ENCODE data around the gene KHDC3L. TPM values are rescaled to one million over a fixed set of nuclear protein-coding genes. Genes with fewer than 3 reads are reported as not detected.

KHDC3L gene
- total and polyA plus RNA-seq, 2 of the 13 experiments (the other 11 are each of a cell fraction or from before 2014, with no cell fraction given) = not detected

DNA sequence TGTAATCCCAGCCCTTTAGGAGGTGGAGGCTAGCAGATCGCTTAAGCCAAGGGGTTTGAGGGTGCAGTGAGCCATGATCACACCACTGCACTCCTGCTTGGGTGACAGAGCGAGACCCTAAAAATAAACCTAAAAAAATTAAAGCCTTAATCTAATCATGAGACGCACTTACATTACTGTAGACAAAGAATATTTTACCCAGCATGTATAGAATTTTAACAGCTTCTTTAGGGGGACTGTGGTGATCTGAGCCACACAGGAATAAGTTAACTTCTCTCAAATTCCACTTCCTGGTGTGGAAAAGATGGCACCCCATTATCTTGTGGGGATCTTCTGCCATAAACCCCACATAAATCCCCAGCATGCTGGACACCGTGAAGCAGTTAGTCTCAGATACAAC lies 9.5 kb downstream of the KHDC3L start:
- BruUV-seq (replicated peaks) = no TSS peak
- FAIRE-seq = no peak

More for the DNA sequence above, 9.5 kb downstream of the KHDC3L start:
- no peak overlapping the region for H3K27ac ChIP-seq (ENCODE audit: extremely low read length, insufficient read depth, low read length)
- ChIA-PET POLR2A (no interaction called here), CTCF (ENCODE audit: low intra/inter-chr PET ratio, low total read pairs) (no interaction called here)
- intact Hi-C loops (cut with micrococcal nuclease; ENCODE audit: unreplicated experiment) (no loop called here), in situ Hi-C loops (cut with HindIII; ENCODE audit: extremely low pct_ligation_motif_present, low pct_unique_long_range_greater_than_20kb) (no loop called here)
- no peak overlapping the region for H3K4me3 ChIP-seq (replicated peaks in 1 of 3; ENCODE audit: insufficient read depth in 1 of 3, low read depth in 2 of 3, low read length in 3 of 3)
- no peak overlapping the region for H3K4me2 ChIP-seq (ENCODE audit: low read depth, low read length)
- TF ChIP-seq RBM22 (optimal IDR thresholded peaks at IDR 0.05; ENCODE audit: low read length) = no peak
- no peak for TF ChIP-seq ZFAT (CRISPR knock-in tag; conservative IDR thresholded peaks at IDR 0.05)
- TF ChIP-seq ZNF251 (CRISPR knock-in tag; IDR thresholded peaks at IDR 0.05) = no peak
- TF ChIP-seq JARID2 (CRISPR knock-in tag; IDR thresholded peaks at IDR 0.05; ENCODE audit: insufficient replicate concordance) = no peak
- no peak for TF ChIP-seq CREM (IDR thresholded peaks at IDR 0.05)
- no peak for TF ChIP-seq CREM (CRISPR knock-in tag; IDR thresholded peaks at IDR 0.05)
- no peak for TF ChIP-seq ZNF343 (CRISPR knock-in tag; IDR thresholded peaks at IDR 0.05)
- no peak for TF ChIP-seq SIX4 (CRISPR knock-in tag; IDR thresholded peaks at IDR 0.05)
- TF ChIP-seq, protein P1, sequence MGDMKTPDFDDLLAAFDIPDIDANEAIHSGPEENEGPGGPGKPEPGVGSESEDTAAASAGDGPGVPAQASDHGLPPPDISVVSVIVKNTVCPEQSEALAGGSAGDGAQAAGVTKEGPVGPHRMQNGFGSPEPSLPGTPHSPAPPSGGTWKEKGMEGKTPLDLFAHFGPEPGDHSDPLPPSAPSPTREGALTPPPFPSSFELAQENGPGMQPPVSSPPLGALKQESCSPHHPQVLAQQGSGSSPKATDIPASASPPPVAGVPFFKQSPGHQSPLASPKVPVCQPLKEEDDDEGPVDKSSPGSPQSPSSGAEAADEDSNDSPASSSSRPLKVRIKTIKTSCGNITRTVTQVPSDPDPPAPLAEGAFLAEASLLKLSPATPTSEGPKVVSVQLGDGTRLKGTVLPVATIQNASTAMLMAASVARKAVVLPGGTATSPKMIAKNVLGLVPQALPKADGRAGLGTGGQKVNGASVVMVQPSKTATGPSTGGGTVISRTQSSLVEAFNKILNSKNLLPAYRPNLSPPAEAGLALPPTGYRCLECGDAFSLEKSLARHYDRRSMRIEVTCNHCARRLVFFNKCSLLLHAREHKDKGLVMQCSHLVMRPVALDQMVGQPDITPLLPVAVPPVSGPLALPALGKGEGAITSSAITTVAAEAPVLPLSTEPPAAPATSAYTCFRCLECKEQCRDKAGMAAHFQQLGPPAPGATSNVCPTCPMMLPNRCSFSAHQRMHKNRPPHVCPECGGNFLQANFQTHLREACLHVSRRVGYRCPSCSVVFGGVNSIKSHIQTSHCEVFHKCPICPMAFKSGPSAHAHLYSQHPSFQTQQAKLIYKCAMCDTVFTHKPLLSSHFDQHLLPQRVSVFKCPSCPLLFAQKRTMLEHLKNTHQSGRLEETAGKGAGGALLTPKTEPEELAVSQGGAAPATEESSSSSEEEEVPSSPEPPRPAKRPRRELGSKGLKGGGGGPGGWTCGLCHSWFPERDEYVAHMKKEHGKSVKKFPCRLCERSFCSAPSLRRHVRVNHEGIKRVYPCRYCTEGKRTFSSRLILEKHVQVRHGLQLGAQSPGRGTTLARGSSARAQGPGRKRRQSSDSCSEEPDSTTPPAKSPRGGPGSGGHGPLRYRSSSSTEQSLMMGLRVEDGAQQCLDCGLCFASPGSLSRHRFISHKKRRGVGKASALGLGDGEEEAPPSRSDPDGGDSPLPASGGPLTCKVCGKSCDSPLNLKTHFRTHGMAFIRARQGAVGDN (CRISPR knock-in tag; IDR thresholded peaks at IDR 0.05) = no peak
- no peak for TF ChIP-seq PHF8 (CRISPR knock-in tag; IDR thresholded peaks at IDR 0.05)
- TF ChIP-seq MNT (IDR thresholded peaks at IDR 0.05) = no peak
- TF ChIP-seq TOPORS (CRISPR knock-in tag; IDR thresholded peaks at IDR 0.05) = no peak
- no peak for TF ChIP-seq NCOA1 (CRISPR knock-in tag; IDR thresholded peaks at IDR 0.05)
- ATAC-seq (no peak), DNase-seq (ENCODE audit: low spot score) (no peak)
- H4K20me1 ChIP-seq (ENCODE audit: insufficient read depth, low read length) = no peaks in the 10 kb centered on the region
- no peaks in the 10 kb centered on the region for H3K79me2 ChIP-seq (ENCODE audit: insufficient read depth, low read length)
- 56% methylated on average over 4 of the region's 4 CpGs for WGBS (ENCODE audit: low lambda C conversion rate)
- H3K27me3 ChIP-seq (ENCODE audit: control insufficient read depth in 1 of 2, insufficient read depth in 2 of 2, low read length in 2 of 2) = peaks cover 0 to 8% of the 10 kb centered on the region in 2 experiments; a peak in 3 of 5 replicates
- no peak overlapping the region for H2AFZ ChIP-seq (ENCODE audit: low read length)
- H3K36me3 ChIP-seq (replicated peaks in 1 of 2; ENCODE audit: control insufficient read depth in 1 of 2, insufficient read depth in 2 of 2, low read length in 2 of 2) = no peaks in the 10 kb centered on the region
- H3K9me3 ChIP-seq (ENCODE audit: low read length) = 0 out of 2 replicates have a peak, but pooled peaks cover 8% of the 10 kb centered on the region
- peaks cover 6% of the 10 kb centered on the region for H3K4me1 ChIP-seq (ENCODE audit: insufficient read depth, low read length)
- no peak overlapping the region for H3K9ac ChIP-seq (ENCODE audit: insufficient read depth, low read depth, low read length)
